Bladder microvascular endothelial cell (primary cell): ENCODE measurements around the gene EXOSC1. TPM values are rescaled to one million over a fixed set of nuclear protein-coding genes. Genes with fewer than 3 reads are reported as not detected.

Source experiments
- total RNA-seq: library from RNA; depleted of rRNA; stranded (reverse); fragments of >200 nt; gene quantifications from 2 replicates; pipeline ENCODE4 v1.2.3, GENCODE V29; 2014

EXOSC1 gene, protein sequence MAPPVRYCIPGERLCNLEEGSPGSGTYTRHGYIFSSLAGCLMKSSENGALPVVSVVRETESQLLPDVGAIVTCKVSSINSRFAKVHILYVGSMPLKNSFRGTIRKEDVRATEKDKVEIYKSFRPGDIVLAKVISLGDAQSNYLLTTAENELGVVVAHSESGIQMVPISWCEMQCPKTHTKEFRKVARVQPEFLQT
- 21.4 and 26.4 TPM in 2 replicates for total RNA-seq

DNA sequence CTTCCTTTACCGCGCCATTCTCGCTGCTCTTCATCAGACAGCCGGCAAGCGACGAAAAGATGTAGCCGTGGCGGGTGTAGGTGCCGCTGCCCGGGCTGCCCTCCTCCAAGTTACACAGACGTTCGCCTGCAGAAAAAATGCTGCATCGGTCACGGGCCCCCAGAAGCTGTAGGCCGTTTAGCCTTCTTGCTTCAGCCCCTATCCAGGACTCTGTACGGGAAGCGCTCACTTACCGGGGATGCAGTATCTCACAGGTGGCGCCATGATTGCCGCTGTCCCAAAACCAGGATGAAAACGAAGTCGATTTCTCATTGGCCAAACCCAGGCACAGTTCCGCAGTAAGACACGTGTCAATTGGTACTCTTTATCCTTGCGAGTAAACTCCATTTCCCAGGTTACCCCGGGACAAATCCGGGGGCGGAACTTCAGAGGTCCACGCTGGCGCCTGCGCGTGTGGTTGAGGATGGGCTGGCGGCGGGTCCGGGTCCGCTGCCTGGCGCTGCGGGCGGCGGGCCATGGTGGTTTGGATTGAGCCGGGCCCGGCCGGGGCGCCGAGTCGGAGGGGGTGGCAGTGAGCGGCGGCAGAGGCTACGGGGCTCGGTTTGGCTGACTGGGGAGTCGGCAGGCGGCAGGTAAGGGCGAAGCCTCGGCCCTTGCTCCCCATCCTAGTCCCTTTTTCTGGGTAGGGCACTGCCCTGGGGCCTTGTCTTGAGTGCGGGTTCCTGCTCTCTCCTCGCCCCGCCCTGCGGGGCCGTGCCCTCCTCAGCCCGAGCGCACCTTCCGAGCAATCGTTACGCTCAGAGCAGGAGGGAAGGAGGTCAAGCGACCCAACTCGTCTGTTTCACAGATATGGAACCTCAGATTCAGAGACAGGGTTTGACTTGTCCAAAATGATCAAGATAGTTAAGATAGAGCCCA, at the start of gene EXOSC1, which contains the start of gene ZDHHC16:
EXOSC1 (minus strand) TSS at position 285 of the 918 bp plus-strand sequence; CDS start at position 264, 21 bp downstream.
ZDHHC16 (plus strand) TSS at position 454 of the 918 bp plus-strand sequence. CDS start 5,501 bp downstream, outside the sequence.

DNA sequence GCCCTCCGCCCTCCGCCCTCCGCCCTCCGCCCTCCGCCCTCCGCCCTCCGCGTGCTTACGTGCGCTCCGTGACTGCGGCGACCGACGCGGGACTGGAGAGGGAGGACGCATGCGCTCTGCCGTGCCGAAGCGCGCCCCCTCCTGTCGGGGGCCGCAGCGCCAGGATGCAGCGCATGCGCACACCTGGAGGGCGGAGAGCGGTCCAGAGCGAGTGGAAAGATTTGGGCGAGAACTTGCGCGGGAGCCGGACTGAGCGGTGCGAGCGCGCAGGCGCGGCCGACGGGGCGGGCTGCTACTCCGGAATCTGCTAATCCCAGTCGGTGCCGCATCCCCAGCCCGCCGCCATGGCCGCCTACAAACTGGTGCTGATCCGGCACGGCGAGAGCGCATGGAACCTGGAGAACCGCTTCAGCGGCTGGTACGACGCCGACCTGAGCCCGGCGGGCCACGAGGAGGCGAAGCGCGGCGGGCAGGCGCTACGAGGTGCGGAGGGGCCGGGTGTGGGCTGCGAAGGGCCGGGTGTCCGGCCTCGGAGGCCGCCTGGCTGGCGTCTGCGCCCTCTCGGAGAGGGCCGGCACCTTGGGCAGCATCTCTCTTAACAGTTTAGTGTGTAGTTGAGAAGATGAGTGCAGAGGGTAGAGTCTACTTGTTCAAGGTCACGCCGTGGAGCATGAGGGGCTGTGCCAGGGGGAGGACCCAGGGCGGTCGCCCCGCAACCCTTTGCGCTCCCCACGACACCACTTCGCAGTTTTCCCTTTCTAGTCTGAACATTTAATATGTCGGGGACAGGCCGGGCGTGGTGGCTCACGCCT, 19.6 kb downstream of the EXOSC1 start, which contains the start of gene PGAM1:
PGAM1 (plus strand) TSS at position 228 of the 812 bp plus-strand sequence; CDS start at position 345, 117 bp downstream.

DNA sequence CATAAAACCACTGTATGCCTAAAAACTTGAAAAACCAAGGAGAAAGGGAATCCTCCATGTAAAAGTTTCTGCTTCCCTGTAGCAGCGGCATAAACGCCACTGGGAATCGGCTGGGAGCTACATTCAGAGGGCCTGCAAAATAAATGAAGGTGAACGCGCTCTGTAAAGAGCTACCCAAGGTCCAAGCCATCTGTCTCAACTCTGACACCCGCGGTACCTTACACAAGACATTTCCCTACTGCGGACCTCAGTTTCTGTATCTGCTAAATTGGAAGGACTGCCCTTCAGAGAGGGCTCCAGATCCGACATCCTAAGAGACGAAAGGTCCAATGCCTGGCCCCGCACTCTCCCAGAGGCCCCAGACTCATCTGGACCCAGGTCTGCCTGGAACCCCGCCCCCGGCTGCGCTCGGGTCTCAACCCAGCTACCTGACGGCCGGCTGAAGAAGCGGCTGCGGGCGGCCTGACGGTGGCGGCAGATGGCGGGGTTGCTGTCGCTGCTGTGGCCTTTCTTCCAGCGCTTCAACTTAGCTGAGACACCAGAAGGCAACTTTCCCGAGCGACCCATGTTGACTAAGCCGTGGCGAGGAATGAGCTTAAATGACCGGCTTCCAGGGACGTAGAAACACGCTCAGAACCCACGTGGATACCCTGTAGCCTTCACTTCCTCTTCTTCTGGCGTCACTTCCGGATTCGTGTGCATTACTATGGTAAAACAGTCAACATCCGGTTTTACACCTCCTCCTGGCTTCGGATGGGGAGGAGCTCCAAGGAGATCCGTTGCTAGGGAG, 44.9 kb downstream of the EXOSC1 start, which contains the start of gene RRP12:
RRP12 (minus strand) TSS at position 676 of the 790 bp plus-strand sequence; CDS start at position 567, 109 bp downstream.

Other genes with a start within 250 kb of the EXOSC1 start
- gene ARHGAP19, start 153.4 kb downstream of the EXOSC1 start, total RNA-seq = 11.2 and 11.6 TPM in 2 replicates
- 2.6 and 3.1 TPM in 2 replicates for gene FRAT1, start 126.7 kb downstream of the EXOSC1 start, total RNA-seq
- 8.2 and 9.4 TPM in 2 replicates for gene FRAT2, start 111.3 kb downstream of the EXOSC1 start, total RNA-seq
- 8.4 and 19.6 TPM in 2 replicates for gene RRP12, start 44.7 kb downstream of the EXOSC1 start, total RNA-seq
- gene PGAM1, start 19.8 kb downstream of the EXOSC1 start, total RNA-seq = 186 and 221 TPM in 2 replicates
- 31.1 and 36.0 TPM in 2 replicates for gene ZDHHC16, start 169 bp upstream of the EXOSC1 start, total RNA-seq
- 59.3 and 78.1 TPM in 2 replicates for gene MMS19, start 52.4 kb upstream of the EXOSC1 start, total RNA-seq
- gene UBTD1, start 52.9 kb upstream of the EXOSC1 start, total RNA-seq = 38.5 and 41.0 TPM in 2 replicates
- gene ANKRD2, start 126.8 kb upstream of the EXOSC1 start, total RNA-seq = 0.44 and 0.49 TPM in 2 replicates
- gene HOGA1, start 138.4 kb upstream of the EXOSC1 start, total RNA-seq = 0.16 and 0.25 TPM in 2 replicates
- gene C10orf62, start 143.7 kb upstream of the EXOSC1 start, total RNA-seq = 0.06 TPM in 1 of 2 replicates, not detected in the other
- gene MORN4, start 187.5 kb upstream of the EXOSC1 start, total RNA-seq = 2.3 and 3.8 TPM in 2 replicates
- 8.4 and 13.6 TPM in 2 replicates for gene PI4K2A, start 194.7 kb upstream of the EXOSC1 start, total RNA-seq
- gene AVPI1, start 241.2 kb upstream of the EXOSC1 start, total RNA-seq = 1.3 and 3.8 TPM in 2 replicates